ENCODE results near the gene HAO1. TPM values are rescaled to one million over a fixed set of nuclear protein-coding genes. Genes with fewer than 3 reads are reported as not detected.
A peak's percentile ranks its signal among the peaks of the same experiment; 100 is the strongest.

Gene HAO1
- total and polyA plus RNA-seq, 8 donors = not detected

GRCh38 chr20:7981374-7981773 lies 41.1 kb upstream of the HAO1 start:
- peaks cover 15 to 63% (median 44%) of the 10 kb centered on the region in 4 donors for H3K36me3 ChIP-seq
- no peak overlapping the region for H3K27ac ChIP-seq
- intact Hi-C loops (cut with DNase I; ENCODE audit: low total_unique reads) = no loop called here
- no peak for TF ChIP-seq POLR2A (IDR thresholded peaks at IDR 0.05)
- no peaks in the 10 kb centered on the region for H3K27me3 ChIP-seq
- H3K9me3 ChIP-seq = no peaks in the 10 kb centered on the region
- H3K4me3 ChIP-seq = no peak overlapping the region
- H3K4me1 ChIP-seq = peaks cover 0 to 9% (median 0%) of the 10 kb centered on the region in 4 donors
- no peak for DNase-seq

GRCh38 chr20:7980332-7981046 lies 40.2 kb upstream of the HAO1 start:
- no peak overlapping the region for H3K27ac ChIP-seq
- WGBS, 5 donors = 60 to 66% (median 63%) methylated on average over 10 of the region's 10 CpGs
- no peaks in the 10 kb centered on the region for H3K9me3 ChIP-seq
- TF ChIP-seq POLR2A (IDR thresholded peaks at IDR 0.05) (no peak), CTCF (IDR thresholded peaks at IDR 0.05) (peak in 3 of 7 experiments; percentile 24 to 43 (median 24)), POLR2AphosphoS5 (IDR thresholded peaks at IDR 0.05) (no peak)
- H3K36me3 ChIP-seq = peaks cover 15 to 63% (median 39%) of the 10 kb centered on the region in 4 donors
- H3K4me3 ChIP-seq = no peak overlapping the region
- intact Hi-C loops (cut with DNase I; ENCODE audit: low total_unique reads) = no loop called here
- H3K27me3 ChIP-seq = no peaks in the 10 kb centered on the region
- peak in 1 of 2 donors; percentile 54 for DNase-seq
- peaks cover 0 to 9% (median 0%) of the 10 kb centered on the region in 4 donors for H3K4me1 ChIP-seq

- TF ChIP-seq CTCF (IDR thresholded peaks at IDR 0.05) = no peak
- TF ChIP-seq POLR2AphosphoS5 (IDR thresholded peaks at IDR 0.05) = no peak
- TF ChIP-seq EP300 (IDR thresholded peaks at IDR 0.05) = no peak
- TF ChIP-seq POLR2A (IDR thresholded peaks at IDR 0.05) = no peak
- no peak for DNase-seq
- Histone ChIP-seq H3K9me3 (no peaks in the 10 kb centered on the region), H3K27me3 (no peaks in the 10 kb centered on the region), H3K27ac (no peak overlapping the region), H3K4me3 (no peak overlapping the region), H3K36me3 (peaks cover 14 to 37% (median 18%) of the 10 kb centered on the region in 4 donors), H3K4me1 (peaks cover 0 to 9% (median 0%) of the 10 kb centered on the region in 4 donors)
- WGBS, 5 donors = 93 to 98% (median 94%) methylated on average over 5 of the region's 5 CpGs
- intact Hi-C loops (cut with DNase I; ENCODE audit: low total_unique reads) = no loop called here
Measured at GRCh38 chr20:7977709-7978108, 37.5 kb upstream of the HAO1 start.

GRCh38 chr20:7975851-7976414 lies 35.7 kb upstream of the HAO1 start:
- intact Hi-C loops (cut with DNase I; ENCODE audit: low total_unique reads) = no loop called here

More at GRCh38 chr20:7975851-7976414, 35.7 kb upstream of the HAO1 start:
- no peaks in the 10 kb centered on the region for H3K27me3 ChIP-seq
- no peak overlapping the region for H3K4me3 ChIP-seq
- H3K36me3 ChIP-seq = peaks cover 0 to 20% (median 4%) of the 10 kb centered on the region in 4 donors
- no peak for DNase-seq
- WGBS, 5 donors = 68 to 77% (median 72%) methylated on average over 9 of the region's 9 CpGs
- TF ChIP-seq CTCF (IDR thresholded peaks at IDR 0.05) (no peak), POLR2AphosphoS5 (IDR thresholded peaks at IDR 0.05) (no peak), EP300 (IDR thresholded peaks at IDR 0.05) (no peak), POLR2A (IDR thresholded peaks at IDR 0.05) (no peak)
- H3K9me3 ChIP-seq = no peaks in the 10 kb centered on the region
- peaks cover 0 to under 1% (median 0%) of the 10 kb centered on the region in 4 donors for H3K4me1 ChIP-seq
- H3K27ac ChIP-seq = no peak overlapping the region
